NCI-H128 (cell line): ENCODE data around the gene FHIT.

ENCODE experiments used
- DNase-seq: peaks from one replicate; lab custom pipeline; 2025; ENCODE audit not compliant: unreplicated experiment; lab: John Stamatoyannopoulos, UW

The FHIT gene

GRCh38 chr3:59922192-59922591 is 1329.1 kb downstream of the FHIT start:
- no peak for DNase-seq

DNA sequence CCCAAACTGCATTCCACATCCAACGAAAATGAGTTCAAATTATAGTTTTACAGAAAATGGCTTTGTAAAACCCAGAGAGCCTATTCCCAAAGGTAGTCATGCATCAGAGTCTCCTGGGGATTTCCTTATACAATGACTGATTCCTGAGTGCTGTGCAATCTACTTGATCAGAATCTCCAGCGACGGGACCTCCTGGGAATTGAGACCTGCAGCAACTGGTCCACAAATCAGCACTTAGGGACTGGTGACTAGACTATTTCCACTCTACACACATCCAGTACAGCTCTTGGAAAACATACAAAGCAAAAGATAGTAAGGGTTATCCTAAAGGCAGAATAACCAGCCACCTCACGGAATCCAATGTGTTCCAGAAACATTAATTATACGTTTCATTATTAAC is 1330.4 kb downstream of the FHIT start:
- no peak for DNase-seq

DNA sequence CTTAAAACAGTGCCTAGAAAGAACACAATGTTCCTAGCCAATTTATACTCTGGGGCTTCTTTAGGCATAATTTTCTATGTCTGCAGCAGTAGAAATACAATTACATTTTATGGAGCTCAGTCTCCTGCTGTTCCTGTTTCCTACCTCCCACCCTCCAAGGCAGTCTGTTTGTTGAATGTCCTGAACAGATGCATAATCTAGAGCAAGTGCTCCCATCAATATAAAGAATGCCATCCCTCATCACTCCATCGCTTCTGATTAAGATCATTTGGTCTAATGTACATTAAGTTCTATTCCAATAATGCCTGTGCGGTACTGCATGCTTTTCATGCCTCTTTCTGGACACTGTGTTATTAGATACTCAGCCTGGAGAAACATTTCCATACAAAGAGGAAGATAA is 1331.7 kb downstream of the FHIT start:
- no peak for DNase-seq

- DNase-seq = no peak
Measured at GRCh38 chr3:59914251-59914650, 1337.0 kb downstream of the FHIT start.

DNA sequence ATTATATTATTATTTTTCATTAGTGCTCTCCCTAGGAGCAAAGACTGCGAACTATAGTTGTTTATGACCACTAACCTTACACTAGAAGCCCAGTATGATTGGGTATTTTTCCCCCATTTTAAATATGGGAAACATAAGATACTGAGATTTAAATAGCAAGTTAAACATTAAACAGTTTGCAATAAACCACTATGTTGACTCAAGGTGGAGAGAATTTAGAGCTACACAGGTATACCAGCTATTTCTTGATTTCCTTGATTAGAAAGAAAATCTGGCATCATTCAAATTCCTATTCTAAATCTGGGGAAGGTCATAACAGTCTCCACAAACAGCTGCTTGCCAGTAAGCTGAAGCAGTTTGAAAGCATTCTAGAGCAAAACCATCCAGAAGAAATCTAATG is 1337.6 kb downstream of the FHIT start:
- DNase-seq = no peak

GRCh38 chr3:59908701-59909100 is 1342.6 kb downstream of the FHIT start:
- no peak for DNase-seq

DNA sequence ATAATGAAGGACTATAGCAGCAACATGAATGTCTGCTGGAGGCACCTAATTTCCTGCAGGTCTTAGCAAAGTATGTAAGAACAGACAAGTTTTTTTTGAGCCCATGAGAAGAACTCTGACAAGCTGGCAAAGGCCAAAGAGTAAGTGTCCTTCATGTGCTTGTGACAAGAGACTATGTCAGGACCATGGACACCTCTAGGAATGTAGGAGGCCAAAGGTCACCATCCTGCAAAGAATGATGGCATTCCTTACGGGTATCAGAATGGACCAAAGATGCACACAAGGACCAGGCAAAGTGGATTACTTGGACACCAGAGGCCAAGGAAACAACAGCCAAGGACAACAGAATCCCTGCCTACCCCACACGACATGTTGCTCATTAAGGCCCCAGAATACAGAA is 1343.0 kb downstream of the FHIT start:
- no peak for DNase-seq

- DNase-seq = no peak
Measured at GRCh38 chr3:59904296-59904695, 1347.0 kb downstream of the FHIT start.

DNA sequence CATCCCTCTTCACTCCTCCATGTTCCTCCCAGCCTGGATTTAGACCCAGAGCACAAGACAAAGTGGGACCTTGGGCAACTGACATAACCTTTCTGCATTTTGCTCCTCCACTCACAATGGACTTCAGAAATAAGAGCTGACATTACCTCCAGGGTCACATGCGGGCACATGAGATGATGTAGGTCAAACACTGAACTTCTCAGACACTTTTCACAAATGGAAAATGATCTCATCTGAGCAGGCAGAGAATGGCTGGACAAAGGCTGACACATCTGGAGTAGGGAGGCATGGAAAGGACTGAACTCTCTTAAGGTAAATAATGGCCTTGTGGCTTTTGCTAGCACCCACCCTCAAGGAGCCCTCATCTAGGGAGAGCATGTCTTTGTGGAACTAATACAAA is 1352.2 kb downstream of the FHIT start:
- DNase-seq = no peak

DNA sequence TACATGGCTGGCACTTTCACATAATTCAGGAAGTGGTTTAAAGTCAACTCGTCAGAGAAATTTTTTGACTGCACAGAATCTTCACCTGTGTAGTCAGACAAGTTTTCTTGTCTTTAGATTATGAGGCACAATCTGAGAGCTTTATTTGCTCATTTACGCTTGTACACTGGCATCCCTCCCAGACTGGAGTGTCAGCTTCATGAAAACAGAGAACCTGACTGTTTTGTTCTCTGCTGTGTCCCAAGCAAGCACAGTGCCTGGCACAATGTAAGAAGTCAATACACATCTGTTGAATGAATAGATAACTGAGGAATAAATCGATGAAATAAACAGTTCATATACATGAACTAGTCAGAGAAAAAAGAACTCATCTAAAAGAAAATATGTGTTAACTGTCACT is 1355.3 kb downstream of the FHIT start:
- DNase-seq = no peak

DNA sequence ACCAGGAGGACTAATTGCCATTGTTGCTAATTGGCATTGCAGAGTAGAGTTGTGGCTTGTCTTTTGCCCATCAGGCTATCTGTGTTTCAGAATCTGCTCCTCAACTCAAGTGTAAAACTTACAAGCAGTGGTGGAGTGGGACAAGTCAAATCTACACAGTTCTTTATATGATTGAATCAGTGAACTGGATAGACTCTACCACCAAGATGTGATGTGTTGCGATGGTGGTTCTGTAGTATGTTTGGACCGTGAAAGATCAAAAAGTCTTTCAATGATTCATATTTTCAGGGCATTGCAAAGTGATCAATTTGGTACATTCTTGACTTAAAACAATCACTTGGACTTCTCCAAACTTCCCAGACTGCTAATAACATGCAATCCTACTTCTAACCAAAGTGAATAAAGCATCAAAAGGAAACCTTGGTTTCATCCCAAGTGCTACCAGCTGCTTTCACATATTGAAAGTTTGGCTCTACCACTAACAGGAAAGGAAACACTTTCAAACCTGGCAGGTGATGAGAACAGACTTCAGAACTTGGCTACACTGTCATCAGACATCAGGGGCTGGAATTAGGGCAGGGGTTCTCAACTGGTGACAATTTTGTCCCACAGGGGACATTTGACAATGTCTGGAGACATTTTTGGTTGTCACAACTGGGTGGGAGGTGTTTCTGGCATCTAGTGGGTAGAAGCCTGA is 1356.7 kb downstream of the FHIT start:
- DNase-seq = no peak

DNA sequence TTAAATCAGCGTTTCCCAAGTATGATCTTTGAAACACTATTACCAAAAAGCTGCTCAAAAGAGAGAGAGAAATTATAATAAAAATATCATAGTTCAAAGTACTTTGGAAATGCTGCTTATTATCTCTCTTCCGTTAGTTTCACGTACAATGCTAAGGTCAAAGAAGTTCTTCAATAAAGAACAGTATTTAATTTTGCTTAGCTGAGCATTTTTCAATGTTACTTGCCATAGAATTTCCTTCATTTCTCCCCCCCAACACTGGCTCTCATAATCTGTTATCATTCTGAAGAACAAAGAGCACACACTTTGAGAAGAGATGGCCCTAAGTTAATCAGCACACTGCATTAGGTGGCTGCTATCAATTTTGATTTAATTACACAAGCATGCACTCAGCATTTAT is 1360.6 kb downstream of the FHIT start:
- no peak for DNase-seq

GRCh38 chr3:59886790-59887189 is 1364.5 kb downstream of the FHIT start:
- DNase-seq = no peak

DNA sequence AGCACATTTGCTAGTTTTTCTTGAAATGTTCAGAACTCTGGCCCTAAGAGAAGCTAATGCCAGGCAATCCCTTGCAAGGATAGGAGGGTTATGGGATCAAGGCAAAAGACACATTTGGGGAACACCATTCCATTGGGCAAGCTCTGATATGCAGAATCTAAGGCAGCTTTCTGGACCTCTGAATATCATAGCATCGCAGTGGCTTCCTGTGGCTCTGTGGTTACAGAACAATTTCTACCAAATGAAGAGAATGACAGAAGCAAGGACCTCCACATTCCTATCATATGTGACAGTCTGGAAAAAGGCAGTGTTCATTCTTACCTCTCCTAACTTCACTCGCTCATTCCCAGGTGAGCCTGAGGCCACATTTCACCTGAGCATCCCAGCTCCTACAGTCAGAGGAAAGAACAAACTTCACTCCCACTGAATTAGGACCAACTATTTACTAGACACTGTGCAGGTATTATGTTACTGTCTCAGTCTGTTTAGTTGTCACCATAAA is 1365.3 kb downstream of the FHIT start:
- no peak for DNase-seq

- DNase-seq = no peak
Measured at GRCh38 chr3:59885101-59885500, 1366.2 kb downstream of the FHIT start.

- no peak for DNase-seq
Measured at GRCh38 chr3:59884409-59884808, 1366.8 kb downstream of the FHIT start.

DNA sequence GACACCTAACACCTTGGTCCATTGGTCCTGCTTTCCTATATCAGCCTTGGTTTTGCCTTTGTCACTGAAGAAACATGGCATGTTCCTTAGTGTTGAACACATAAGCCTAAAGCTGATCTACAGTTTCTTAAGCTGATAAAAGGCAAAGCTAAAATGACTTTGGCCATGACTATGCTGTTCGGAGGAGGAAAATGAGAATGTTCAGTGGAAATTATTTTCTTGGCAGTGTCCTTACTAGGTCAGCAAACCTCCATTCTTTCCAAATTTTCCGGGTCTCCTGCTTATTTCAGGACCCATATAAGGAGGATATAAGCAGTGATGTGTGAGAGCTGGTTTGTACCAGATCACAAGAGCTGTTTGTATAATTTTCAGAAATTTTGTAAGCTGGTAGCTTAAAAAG is 1368.5 kb downstream of the FHIT start:
- DNase-seq = no peak

DNA sequence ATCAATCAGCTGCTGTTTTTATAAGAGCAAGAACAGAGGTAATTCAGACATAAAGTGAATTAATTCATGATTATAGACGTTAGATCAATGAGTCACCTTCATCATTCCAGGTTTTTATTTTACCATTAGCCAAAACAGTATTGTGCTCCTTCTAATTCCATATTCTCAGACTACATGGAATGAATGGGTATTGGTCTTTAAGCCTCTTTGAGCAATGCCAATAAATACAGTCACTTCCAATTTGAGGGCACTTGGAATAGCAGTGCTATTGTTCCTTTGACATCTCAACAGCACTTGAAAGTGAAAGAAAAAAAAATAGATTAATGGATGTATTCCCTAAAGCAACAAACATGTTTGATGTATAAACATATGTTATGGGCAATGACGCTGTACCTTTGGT is 1370.5 kb downstream of the FHIT start:
- DNase-seq = no peak

DNA sequence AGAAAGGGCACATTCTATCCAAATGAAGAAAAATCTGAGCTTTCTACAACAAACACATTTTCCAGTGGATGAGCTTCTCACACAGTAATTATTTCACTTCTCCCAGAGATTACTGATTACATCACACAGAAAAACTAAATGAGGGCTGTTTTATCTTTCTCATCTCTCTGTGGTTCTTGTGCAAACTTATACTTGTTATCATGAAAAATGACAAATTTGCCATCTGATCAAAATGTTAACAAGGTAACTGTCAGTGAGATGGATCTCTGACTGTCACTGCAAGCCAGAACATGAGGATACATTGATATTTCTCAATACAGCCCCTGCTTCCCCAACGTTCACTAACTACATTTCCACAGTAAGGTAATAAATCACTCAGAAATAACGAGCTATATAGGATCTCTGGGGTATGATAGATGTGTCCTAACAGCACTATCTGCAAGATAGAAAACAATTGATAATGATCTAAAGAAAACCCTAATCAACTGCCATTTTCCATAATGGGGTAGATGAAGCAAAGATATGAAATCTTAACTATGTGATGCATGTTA is 1372.1 kb downstream of the FHIT start:
- DNase-seq = no peak

DNA sequence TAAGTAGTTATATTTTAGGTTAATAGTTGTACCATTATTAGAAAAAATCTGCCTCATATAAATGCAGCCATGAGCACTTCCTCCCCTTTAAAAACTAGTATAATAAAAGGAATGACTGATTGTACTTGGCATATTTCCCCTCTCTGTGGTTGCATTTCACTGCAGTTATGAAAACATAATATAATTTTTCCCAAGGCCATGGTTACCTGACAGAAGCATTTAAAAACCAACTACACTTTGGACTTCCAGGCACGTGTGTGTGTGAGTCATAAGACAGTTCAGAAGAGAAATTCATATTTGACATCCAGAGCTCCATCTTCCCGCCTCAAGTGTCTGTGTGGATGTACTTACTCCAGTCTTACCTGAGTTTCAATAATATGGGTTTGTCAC is 1373.2 kb downstream of the FHIT start:
- DNase-seq = no peak

GRCh38 chr3:59877263-59878037 is 1373.8 kb downstream of the FHIT start:
- no peak for DNase-seq

GRCh38 chr3:59876533-59877062 is 1374.7 kb downstream of the FHIT start:
- no peak for DNase-seq
